ENCODE results near the gene A4GALT.

A4GALT gene

GRCh38 chr22:42700901-42701300, 19.8 kb downstream of the A4GALT start:
- no peak for DNase-seq (ENCODE audit: low spot score)

GRCh38 chr22:42700355-42700754, 20.3 kb downstream of the A4GALT start:
- DNase-seq (ENCODE audit: low spot score) = no peak

- DNase-seq (ENCODE audit: low spot score) = no peak
Measured at GRCh38 chr22:42699976-42700352, 20.7 kb downstream of the A4GALT start.

GRCh38 chr22:42699281-42699975, 21.2 kb downstream of the A4GALT start:
- no peak for DNase-seq (ENCODE audit: low spot score)

- no peak for DNase-seq (ENCODE audit: low spot score)
Measured at GRCh38 chr22:42697542-42698013, 23.1 kb downstream of the A4GALT start.

- no peak for DNase-seq (ENCODE audit: low spot score)
Measured at GRCh38 chr22:42696331-42696967, 24.2 kb downstream of the A4GALT start.

GRCh38 chr22:42695294-42695693, 25.4 kb downstream of the A4GALT start:
- no peak for DNase-seq (ENCODE audit: low spot score)

GRCh38 chr22:42693763-42694683, 26.6 kb downstream of the A4GALT start:
- DNase-seq (ENCODE audit: low spot score) = no peak

- DNase-seq (ENCODE audit: low spot score) = no peak
Measured at GRCh38 chr22:42693055-42693762, 27.5 kb downstream of the A4GALT start.

GRCh38 chr22:42692239-42693054, 28.2 kb downstream of the A4GALT start:
- no peak for DNase-seq (ENCODE audit: low spot score)

- no peak for DNase-seq (ENCODE audit: low spot score)
Measured at GRCh38 chr22:42691440-42691839, 29.2 kb downstream of the A4GALT start.

- no peak for DNase-seq (ENCODE audit: low spot score)
Measured at GRCh38 chr22:42688241-42689211, 32.1 kb downstream of the A4GALT start.

GRCh38 chr22:42686756-42687491, 33.7 kb downstream of the A4GALT start:
- no peak for DNase-seq (ENCODE audit: low spot score)

- DNase-seq (ENCODE audit: low spot score) = no peak
Measured at GRCh38 chr22:42685941-42686653, 34.6 kb downstream of the A4GALT start.

GRCh38 chr22:42684462-42685195, 36.0 kb downstream of the A4GALT start:
- no peak for DNase-seq (ENCODE audit: low spot score)

GRCh38 chr22:42683578-42684283, 36.9 kb downstream of the A4GALT start:
- DNase-seq (ENCODE audit: low spot score) = no peak
